Stimulated activated CD8-positive, alpha-beta memory T cell treated with anti-CD3 and anti-CD28 coated beads, Interleukin-4, amount 100 ng/mL, for 48 hours (primary cell): ENCODE results near the gene PSMA6.
"Not testable (repeated sequence)": the region's sequence is repeated elsewhere in the genome, so short reads cannot be mapped to it uniquely, and the experiment has no call there.

Experiments
- DNase-seq: peaks from one replicate; pipeline ENCODE4 v3.0.0-alpha.2; 2020

PSMA6 gene

DNA sequence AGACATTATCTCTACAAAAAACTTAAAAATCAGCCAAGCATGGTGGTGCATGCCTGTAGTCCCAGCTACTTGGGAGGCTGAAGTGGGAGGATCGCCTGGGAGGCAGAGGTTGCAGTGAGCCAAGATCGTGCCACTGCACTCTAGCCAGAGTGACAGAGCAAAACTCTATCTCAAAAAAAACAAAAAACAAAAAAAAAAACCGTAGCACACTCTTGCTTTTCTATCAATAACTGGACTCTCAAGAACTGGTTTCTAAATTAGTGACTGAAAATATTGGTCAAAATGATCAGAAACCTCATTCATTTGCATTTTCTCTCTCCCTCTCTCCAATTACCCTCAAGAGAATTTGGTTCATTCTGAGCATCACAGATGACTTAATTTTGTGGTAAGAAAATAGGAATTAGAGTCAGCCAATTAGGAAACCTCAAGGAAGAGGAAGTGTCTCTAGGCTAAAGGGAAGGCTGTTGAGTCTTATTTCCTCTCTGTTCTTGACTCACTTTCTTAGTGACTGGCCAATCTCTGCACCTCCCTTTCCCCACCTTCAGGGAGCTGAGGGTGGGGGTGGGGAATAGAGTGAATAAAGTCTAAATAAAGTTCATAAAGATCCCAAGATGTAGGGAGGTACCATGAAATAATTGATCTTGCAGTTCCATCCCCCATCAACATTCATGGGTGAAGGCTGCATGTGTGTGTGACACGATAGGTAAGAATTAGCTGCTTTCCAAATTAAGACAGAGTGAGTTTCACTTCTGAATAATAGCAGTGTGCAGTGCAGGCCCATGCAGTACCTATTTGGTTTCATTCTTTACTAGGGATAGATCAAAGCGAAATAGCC lies 6.8 kb upstream of the PSMA6 start:
- DNase-seq, result peak; percentile 40

- no peak for DNase-seq
Observed at GRCh38 chr14:35286003-35286600, 6.1 kb upstream of the PSMA6 start.

- DNase-seq, result no peak
Observed at GRCh38 chr14:35286707-35287106, 5.5 kb upstream of the PSMA6 start.

- DNase-seq, result peak; percentile 69
Observed at GRCh38 chr14:35287431-35288013, 4.7 kb upstream of the PSMA6 start.

GRCh38 chr14:35289623-35290022 lies 2.6 kb upstream of the PSMA6 start:
- DNase-seq, result no peak

GRCh38 chr14:35292770-35293561 lies 784 bp downstream of the PSMA6 start:
- no peak for DNase-seq

GRCh38 chr14:35295845-35296161 lies 3.6 kb downstream of the PSMA6 start:
- DNase-seq, result no peak

- DNase-seq, result no peak
Observed at GRCh38 chr14:35296545-35296944, 4.4 kb downstream of the PSMA6 start.

DNA sequence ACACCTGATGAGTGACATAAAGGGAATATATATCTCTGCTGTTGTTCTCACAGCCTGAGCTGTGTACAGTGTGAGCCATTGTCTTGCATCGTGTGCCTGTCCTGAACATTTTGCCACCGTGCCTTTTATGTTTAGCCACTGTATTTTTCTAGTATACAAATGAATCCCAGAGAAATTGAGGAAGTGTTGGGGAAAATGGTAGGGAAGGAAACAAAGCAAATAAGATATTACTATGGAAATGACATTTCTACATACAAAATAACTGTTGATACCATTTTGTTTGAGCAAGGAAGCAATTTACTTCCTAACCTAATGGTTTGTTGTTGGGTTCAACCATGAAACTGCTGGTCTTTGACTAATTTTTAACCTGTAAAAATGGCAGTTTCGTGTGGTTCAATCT lies 5.5 kb downstream of the PSMA6 start:
- no peak for DNase-seq

DNA sequence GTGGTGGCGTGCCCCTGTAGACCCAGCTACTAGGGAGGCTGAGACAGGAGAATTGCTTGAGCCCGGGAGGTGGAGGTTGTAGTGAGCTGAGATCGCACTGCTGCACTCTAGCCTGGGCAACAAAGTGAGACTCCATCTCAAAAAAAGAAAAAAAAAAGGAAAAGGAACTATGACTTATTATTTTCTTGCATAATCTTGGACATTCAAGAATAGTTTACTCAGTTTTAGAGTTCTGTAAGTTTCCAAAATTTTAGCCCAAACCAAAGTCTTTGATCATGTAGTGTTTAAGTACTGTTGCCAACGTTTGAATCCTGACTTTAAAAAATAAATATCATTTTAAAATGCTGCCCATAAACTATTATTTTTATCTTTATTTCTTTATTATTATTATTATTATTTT lies 6.2 kb downstream of the PSMA6 start:
- DNase-seq, result no peak

GRCh38 chr14:35299708-35300107 lies 7.5 kb downstream of the PSMA6 start:
- no peak for DNase-seq

DNA sequence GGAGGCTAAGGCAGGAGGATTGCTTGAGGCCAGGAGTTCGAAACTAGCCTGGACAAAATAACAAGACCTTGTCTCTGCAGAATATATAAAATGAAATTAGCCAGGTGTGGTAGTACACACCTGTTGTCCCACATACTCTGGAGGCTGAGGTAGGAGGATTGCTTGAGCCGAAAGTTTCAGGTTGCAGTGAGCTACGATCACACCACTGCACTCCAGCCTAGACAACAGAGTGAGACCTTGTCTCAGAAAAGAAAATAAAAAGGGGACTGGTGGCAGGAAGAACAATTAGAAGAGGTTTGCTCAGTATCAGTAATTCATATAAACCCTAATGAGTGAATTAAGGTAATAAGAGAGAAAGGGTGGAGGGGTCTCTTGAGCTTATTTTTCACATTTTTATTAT lies 8.0 kb downstream of the PSMA6 start:
- no peak for DNase-seq

GRCh38 chr14:35301334-35301733 lies 9.2 kb downstream of the PSMA6 start:
- DNase-seq, result not testable (repeated sequence)

DNA sequence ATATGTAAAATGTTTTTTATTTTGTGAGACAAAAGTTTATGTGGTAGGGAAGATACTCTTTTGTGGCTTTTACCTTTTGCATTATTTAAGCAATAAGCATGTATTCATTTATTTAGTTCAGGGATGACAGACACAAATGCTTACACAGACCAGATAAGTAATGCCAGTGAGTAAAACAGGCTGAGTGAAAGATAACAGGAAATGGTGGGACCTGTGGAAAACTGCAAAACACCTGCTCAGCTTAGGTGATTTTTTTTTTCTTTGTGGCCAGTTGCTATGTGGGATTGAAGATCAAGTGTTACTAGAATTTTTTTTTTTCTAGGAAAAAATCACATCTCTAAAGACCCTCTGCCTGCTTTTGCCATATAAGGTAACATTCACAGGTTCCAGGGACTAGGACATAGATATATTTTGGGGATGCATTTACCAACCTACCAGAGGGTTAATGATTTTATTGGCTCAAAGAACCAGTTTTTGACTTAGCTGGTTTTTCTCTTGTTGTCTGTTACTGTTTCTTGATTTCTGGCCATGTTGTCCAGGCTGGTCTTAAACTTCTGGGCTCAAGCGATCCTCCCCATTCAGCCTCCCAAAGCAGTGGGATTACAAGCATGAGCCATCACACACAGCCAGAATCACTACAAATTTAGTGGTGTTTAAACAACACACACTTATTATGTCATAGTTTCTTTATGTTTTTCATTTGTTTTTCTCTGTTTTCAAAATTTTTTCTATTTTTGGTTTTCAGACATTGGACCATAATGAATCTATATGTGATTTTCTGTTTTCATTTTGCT lies 9.8 kb downstream of the PSMA6 start:
- DNase-seq, result no peak

- no peak for DNase-seq
Observed at GRCh38 chr14:35303149-35303935, 11.2 kb downstream of the PSMA6 start.

DNA sequence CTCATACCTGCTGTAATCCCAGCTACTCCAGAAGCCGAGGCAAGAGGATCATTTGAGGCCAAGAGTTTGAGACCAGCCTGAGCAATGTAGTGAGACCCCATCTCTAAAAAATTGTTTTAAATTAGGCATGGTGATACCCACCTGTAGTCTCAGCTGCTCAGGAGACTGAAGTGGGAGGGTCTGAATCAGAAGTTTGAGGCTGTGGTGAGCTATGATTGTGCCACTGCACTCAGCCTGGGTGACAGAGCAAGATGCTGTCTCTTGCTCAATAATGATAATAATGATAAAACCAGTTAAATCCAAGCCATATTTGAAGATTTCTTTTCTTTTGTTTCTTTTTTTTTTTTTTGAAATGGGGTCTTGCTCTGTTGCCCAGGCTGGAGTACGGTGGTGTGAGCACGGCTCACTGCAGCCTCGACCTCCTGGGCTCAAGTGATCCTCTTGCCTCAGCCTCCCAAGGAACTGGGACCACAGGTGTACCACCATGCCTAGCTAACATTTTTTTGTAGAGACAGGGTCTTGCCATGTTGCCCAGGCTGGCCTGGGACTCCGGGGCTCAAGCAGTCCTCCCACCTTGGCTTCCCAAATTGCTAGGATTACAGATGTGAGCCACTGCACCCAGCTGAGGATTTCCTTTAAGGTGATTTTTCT lies 12.8 kb downstream of the PSMA6 start:
- peak; percentile 21 for DNase-seq

GRCh38 chr14:35305633-35306032 lies 13.5 kb downstream of the PSMA6 start:
- no peak for DNase-seq

GRCh38 chr14:35306114-35306513 lies 13.9 kb downstream of the PSMA6 start:
- no peak for DNase-seq

- no peak for DNase-seq
Observed at GRCh38 chr14:35317820-35318219, 25.6 kb downstream of the PSMA6 start.

- DNase-seq, result no peak
Observed at GRCh38 chr14:35319509-35319908, 27.3 kb downstream of the PSMA6 start.

DNA sequence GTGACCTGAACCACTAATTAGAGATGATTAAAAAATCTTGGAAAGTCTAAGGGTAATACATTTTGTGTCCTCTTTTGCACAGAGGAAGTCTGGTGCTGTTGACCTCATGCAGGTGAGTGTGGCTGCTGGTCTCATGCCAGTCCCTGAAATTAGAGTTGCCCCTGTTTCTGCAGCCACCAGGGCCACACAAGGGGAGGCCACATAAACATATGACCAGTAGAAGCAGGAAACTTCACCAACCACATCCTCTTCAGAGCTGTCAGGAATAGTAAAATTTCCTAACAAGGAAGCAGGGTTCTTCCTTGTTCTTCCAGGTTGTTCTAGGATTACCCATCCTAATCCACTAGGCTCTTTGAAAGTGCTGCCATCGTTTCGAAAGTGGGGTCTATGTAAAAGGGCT lies 28.3 kb downstream of the PSMA6 start:
- no peak for DNase-seq
